GM12892 (cell line): Measurements from ENCODE around the gene GPR157.

Experiments used
- POLR2A ChIP-seq: IDR thresholded peaks from 2 replicates; pipeline ENCODE4 v1.6.1; 2011; ENCODE audit warnings: low read depth, low read length, control low read depth
- TAF1 ChIP-seq: IDR thresholded peaks from 2 replicates; pipeline ENCODE4 v1.6.1; 2011; ENCODE audit warnings: low read depth, mild to moderate bottlenecking, control low read depth, low read length, borderline replicate concordance

GRCh38 chr1:9051379-9051778 is 77.5 kb downstream of the GPR157 start:
- TF ChIP-seq TAF1 (no peak), POLR2A (no peak)
